ENCODE data around the gene RTN4RL1.

RTN4RL1 gene

GRCh38 chr17:1972487-1973160 lies 52.5 kb downstream of the RTN4RL1 start:
- DNase-seq: no peak

DNA sequence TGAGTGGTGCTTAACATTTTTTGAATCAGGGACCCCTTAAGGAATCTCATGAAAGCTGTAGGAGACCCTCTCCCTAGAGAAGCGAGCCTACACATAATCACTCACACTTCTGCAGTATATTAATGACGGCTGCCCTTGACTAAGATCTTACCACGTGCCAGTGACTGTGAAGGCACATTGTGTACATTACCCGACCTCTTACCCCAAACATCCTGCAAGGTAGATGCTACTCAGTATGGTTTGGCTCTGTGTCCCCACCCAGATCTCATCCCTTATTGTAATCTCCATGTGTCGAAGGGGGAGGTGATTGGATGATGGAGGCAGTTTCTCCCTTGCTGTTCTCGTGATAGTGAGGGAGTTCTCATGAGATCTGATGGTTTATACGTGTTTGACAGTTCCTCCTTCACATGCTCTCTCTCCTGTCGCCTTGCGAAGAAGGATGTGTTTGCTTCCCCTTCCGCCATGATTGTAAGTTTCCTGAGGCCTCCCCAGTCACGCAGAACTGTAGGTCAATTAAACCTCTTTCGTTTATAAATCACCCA lies 54.2 kb downstream of the RTN4RL1 start:
- DNase-seq: no peak

DNA sequence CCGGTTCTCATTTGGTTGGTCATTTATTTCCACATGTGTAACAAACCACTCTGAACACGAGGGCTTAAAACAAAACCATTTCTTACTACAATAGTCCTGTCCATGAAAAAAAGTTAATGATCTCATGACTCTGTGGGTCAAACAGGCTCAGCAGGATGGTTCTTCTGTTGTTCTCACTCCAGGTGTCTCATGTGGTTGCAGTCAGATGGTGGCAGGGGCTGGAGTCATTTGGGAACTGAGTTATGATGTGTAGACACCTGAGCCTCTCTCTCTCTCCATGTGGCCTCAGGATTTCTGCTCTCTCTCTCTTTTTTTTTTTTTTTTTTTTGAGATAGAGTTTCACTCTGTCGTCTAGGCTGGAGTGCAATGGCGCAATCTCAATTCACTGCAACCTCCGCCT lies 55.4 kb downstream of the RTN4RL1 start:
- no peak for DNase-seq

DNA sequence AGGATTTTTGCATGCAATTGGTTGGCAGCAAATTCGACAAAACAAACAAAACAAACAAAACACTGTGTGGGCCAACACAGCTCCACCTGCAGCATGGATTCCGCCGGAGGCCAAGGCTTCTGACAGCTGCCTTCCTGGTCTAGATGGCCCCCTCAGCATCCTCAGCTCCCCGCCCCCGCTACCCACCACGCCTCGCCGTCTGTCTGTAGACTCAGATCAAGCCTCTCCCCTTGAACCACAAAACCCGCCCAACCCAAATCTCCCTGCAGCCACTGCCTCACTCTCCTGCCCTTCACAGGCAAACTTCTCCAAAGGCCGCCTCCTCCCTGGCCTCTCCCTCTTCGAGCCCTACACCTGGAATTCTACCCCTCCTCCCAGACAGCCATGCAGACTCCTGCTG lies 57.9 kb downstream of the RTN4RL1 start:
- DNase-seq: no peak

DNA sequence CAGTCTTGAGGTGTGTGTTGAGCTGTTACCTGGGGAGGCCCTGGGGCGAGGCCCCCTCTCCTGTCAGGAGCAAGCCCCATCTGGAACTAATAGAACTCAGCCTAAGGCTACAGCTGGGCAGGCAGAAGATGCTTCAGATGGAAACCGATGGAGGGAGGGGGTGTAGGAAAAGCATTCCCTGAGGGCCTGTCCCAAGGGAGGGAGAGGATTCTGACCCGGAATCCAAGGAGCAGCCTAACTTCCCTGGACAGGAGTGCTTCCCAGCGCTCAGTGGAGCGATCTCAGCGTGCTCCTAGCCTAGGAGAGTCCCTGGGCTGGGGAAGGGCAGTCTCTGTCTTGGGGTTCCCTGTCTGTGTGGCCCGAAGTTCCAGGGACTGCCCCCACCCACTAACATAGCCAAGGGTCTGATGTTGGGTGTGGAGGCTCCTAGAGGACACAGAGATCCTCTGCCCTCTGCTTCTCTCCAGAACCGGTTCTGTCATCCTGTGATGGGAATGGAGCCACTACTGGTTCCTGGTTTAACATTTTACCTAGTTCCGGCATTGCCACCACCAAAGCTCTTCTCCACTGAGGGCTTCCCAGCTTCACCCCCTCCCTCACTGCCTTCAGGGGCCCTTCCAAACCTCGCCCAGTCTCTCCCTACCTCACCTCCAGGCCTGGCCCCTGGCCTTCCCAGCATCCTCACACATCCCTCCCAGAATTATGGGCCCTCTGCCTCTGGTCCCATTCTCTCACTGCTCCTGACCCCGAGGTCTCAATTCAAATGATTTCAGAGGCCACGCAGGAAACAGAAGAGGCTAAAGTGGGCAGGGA lies 58.7 kb downstream of the RTN4RL1 start:
- no peak for DNase-seq

GRCh38 chr17:1965556-1966273 lies 59.4 kb downstream of the RTN4RL1 start:
- DNase-seq: no peak

DNA sequence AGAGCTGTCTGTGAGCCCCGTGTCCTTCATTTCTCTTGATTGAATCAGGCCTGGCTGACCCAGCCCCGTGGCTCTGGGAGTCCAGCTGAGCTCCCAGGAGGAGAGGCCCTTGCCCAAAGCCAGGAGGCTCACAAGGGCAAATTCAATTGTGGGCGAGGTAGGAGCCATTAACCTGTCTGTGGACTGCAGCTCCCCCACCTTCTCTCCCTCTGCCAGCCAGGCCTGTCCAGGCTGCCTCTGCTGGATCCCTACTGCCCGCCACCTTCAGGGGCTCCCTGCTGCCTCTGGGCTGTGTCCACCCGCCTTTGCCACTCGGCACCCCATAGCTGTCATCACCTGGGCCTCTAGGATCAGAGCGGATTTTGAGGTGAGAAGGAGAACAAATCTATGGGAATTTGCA lies 61.9 kb downstream of the RTN4RL1 start:
- no peak for DNase-seq

- no peak for DNase-seq
Measured at GRCh38 chr17:1961189-1961588, 63.9 kb downstream of the RTN4RL1 start.

- DNase-seq: peak; percentile 14
Measured at GRCh38 chr17:1960545-1960912, 64.6 kb downstream of the RTN4RL1 start.

GRCh38 chr17:1959871-1960544 lies 65.1 kb downstream of the RTN4RL1 start:
- DNase-seq: no peak

GRCh38 chr17:1958134-1958881 lies 66.8 kb downstream of the RTN4RL1 start:
- DNase-seq: no peak

- DNase-seq: no peak
Measured at GRCh38 chr17:1957037-1957436, 68.1 kb downstream of the RTN4RL1 start.

- DNase-seq: no peak
Measured at GRCh38 chr17:1956134-1956533, 69.0 kb downstream of the RTN4RL1 start.

DNA sequence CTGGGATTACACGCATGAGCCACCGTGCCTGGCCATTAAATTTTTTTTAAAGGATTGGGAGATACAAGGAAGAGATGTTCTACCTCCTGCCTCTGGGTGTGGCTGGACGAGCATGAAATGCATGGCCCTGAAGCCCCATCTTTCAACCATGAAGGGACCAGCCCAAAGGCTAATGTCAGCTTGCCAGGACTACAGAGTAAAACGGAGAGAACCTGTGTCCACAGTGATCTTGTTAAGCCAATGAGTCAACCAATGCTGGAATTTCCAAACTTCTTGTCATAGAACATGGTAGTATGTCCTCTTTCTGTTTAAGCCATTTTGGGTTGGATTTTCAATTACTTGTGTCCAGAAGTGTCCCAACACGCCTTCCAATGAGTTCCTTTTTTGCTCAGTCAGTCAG lies 71.3 kb downstream of the RTN4RL1 start:
- DNase-seq: no peak

DNA sequence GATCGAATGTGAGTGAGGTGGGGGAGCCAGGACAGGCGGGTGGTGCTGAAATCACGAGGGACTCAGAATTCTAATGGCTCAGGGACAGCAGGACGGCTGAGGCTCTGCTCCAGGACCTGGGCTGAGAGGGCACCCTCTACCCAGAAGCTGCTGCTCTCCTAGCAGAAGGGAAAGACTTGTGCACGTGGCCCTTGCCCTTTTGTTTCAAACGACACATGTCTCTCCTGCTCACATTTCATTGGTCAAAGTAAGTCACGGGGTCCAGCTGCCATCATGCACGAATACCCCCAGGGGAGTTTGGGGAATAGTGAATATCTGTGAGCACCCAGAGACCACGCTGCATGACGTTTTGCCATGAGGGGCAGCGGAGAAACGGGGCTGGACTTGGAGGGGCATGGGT lies 73.2 kb downstream of the RTN4RL1 start:
- DNase-seq: no peak

DNA sequence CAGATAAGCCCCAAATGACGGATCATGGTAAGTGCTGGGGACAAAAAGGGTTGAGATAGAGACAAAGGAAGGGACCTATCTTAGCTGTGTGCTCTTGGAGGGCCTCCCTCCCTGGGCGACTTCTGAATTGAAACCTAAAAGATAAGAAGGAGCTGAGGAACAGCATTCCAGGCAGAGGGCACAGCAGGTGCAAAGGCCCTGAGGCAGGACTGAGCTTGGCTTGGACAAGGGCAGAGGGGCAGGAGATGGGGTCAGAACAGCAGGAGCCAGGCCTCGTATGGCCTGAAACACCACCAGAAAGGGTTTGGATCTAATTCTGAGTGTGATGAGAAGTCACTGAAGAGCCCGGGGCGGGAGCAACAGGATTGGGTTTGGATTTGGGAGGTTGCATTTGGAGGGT lies 75.4 kb downstream of the RTN4RL1 start:
- no peak for DNase-seq

GRCh38 chr17:1948517-1948825 lies 76.7 kb downstream of the RTN4RL1 start:
- no peak for DNase-seq

DNA sequence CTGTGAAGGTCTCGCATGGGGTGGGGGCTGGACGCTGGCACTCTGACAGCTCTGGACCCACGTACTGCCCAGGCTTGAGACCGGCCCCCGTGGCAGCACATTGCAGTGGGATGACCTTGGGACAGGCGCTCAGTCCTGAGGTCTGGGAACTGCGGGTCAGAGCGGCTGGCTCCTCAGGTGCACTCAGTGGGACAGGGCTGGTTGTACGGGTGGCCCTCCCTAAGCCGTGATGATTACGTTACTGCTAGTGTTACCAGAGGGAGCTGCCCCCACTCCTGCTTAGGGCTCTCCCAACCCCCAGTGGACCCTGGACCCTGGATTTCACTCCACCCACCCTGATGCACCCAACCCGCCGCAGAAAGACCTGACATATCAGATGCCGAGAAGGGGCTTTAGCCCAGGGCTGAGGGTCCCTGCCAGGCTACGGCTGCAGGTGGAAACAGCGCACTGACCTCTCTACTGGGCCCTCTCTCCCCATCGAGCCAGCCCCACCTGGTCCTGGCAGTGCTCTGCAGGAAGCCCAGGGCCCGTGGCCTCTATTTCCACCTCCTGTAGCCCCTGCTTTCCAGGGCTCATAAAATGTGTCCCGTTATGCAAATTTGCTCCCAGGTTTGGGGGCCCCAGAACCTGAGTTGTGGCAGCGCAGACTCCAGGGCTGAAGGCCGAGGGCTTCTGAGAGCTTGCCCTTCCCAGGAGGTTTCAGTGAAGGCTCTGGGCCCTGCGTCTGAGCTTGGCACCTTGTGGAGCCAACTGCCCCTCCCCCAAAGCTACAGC lies 77.2 kb downstream of the RTN4RL1 start:
- DNase-seq: no peak

GRCh38 chr17:1947229-1947742 lies 77.8 kb downstream of the RTN4RL1 start:
- DNase-seq: peak; percentile 9

GRCh38 chr17:1946021-1946932 lies 78.9 kb downstream of the RTN4RL1 start:
- DNase-seq: no peak
